GM23338 (cell line): ENCODE data around the gene GABBR1.

Experiments used
- CREB1 ChIP-seq: fragments of 250-450 bp; sonication (Bioruptor Pico); IDR thresholded peaks from 2 replicates; pipeline ENCODE4 v1.5.0; 2020; ENCODE audit warnings: low read depth, mild to moderate bottlenecking, moderate library complexity
- EZH2 ChIP-seq: fragments of 200-600 bp; sonication (generic); IDR thresholded peaks from one replicate; pipeline ENCODE4 v1.8.0; 2017; ENCODE audit warnings: antibody characterized with exemption, mild to moderate bottlenecking, low read depth; ENCODE audit not compliant: unreplicated experiment
- EZH2phosphoT487 ChIP-seq: fragments of 200-600 bp; sonication (generic); IDR thresholded peaks from one replicate; pipeline ENCODE4 v1.8.1; 2018; ENCODE audit warnings: antibody characterized with exemption; ENCODE audit not compliant: unreplicated experiment
- JUNB ChIP-seq: IDR thresholded peaks from one replicate; pipeline ENCODE4 v1.6.1; 2016; ENCODE audit warnings: antibody characterized with exemption; ENCODE audit not compliant: unreplicated experiment
- NANOG ChIP-seq: IDR thresholded peaks from 2 replicates; pipeline ENCODE4 v1.6.1; 2016; ENCODE audit warnings: antibody characterized with exemption, borderline replicate concordance
- POLR2AphosphoS5 ChIP-seq: IDR thresholded peaks from 2 replicates; pipeline ENCODE4 v1.6.1; 2016; ENCODE audit warnings: antibody characterized with exemption, low read depth
- STAT1 ChIP-seq: IDR thresholded peaks from one replicate; pipeline ENCODE4 v1.6.1; 2016; ENCODE audit warnings: antibody characterized with exemption; ENCODE audit not compliant: unreplicated experiment
- ZNF114 ChIP-seq: fragments of 250-450 bp; sonication (Bioruptor Pico); IDR thresholded peaks from 2 replicates; pipeline ENCODE4 v1.5.0; 2020; ENCODE audit warnings: mild to moderate bottlenecking, moderate library complexity
- ZNF331 ChIP-seq: fragments of 250-450 bp; sonication (Bioruptor Pico); IDR thresholded peaks from 2 replicates; pipeline ENCODE4 v1.5.0; 2020; ENCODE audit warnings: low read depth, mild to moderate bottlenecking, moderate library complexity
- TF ChIP-seq, protein P1 (sequence below), 2 experiments: fragments of 200-600 bp in 1 of 2; sonication (generic) in 1 of 2; conservative IDR thresholded peaks; 2 replicates each; pipeline versions ENCODE4 v1.5.1 to v1.6.1; 2016 to 2017; ENCODE audit warnings: antibody characterized with exemption in 2 of 2, low read depth in 2 of 2, mild to moderate bottlenecking in 2 of 2, moderate library complexity in 1 of 2
- TF ChIP-seq, protein P2 (sequence below): IDR thresholded peaks from one replicate; pipeline ENCODE4 v1.6.1; 2018; ENCODE audit warnings: antibody characterized with exemption; ENCODE audit not compliant: unreplicated experiment
- TF ChIP-seq, protein P3 (sequence below): IDR thresholded peaks from 2 replicates; pipeline ENCODE4 v1.6.1; 2016; ENCODE audit warnings: antibody characterized with exemption
- TF ChIP-seq, protein P4 (sequence below): fragments of 250-450 bp; sonication (Bioruptor Pico); IDR thresholded peaks from 2 replicates; pipeline ENCODE4 v1.5.0; 2020; ENCODE audit warnings: mild to moderate bottlenecking, moderate library complexity

DNA sequence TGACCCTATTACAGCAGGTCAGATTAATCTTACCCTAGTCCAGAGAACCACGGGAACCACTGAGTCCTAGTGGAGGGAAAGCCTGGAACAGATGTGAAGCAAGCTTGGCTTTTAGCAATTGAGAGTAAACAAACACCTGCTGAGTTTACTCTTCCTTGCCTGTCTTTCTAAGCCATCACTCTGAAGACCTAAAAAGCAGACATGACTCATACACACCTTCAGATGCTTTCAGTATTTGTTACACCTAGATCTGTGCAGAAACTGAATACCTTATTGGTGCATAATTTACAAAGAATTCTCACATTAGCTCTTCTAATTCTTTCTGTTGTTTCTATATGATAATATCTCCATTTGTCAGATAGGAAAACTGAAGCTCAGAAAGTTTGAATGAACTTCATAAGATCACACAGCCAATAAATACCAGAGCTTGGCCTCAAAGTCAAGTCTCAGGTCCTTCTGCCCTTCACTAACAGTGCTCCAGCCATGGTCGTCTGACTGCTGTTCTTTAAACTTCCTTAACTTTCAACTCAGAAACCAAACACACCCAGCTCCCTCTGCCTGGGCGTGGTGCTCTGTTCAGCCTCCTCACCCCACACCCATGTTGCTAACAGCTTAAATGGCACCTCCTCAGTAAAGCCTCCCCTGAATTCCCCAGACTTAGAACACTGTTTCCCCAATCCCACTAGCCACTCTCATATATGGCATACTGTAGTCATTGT lies 8.6 kb upstream of the GABBR1 start:
- TF ChIP-seq, protein P1, sequence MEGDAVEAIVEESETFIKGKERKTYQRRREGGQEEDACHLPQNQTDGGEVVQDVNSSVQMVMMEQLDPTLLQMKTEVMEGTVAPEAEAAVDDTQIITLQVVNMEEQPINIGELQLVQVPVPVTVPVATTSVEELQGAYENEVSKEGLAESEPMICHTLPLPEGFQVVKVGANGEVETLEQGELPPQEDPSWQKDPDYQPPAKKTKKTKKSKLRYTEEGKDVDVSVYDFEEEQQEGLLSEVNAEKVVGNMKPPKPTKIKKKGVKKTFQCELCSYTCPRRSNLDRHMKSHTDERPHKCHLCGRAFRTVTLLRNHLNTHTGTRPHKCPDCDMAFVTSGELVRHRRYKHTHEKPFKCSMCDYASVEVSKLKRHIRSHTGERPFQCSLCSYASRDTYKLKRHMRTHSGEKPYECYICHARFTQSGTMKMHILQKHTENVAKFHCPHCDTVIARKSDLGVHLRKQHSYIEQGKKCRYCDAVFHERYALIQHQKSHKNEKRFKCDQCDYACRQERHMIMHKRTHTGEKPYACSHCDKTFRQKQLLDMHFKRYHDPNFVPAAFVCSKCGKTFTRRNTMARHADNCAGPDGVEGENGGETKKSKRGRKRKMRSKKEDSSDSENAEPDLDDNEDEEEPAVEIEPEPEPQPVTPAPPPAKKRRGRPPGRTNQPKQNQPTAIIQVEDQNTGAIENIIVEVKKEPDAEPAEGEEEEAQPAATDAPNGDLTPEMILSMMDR (conservative IDR thresholded peaks at IDR 0.05; ENCODE audit: low read depth in 2 of 2) = no peak
- TF ChIP-seq EZH2phosphoT487 (no peak), POLR2AphosphoS5 (no peak), EZH2 (no peak), JUNB (no peak), CREB1 (CRISPR knock-in tag) (no peak), NANOG (no peak), STAT1 (no peak), ZNF114 (CRISPR knock-in tag) (no peak), ZNF331 (CRISPR knock-in tag) (no peak)
- TF ChIP-seq, protein P2, sequence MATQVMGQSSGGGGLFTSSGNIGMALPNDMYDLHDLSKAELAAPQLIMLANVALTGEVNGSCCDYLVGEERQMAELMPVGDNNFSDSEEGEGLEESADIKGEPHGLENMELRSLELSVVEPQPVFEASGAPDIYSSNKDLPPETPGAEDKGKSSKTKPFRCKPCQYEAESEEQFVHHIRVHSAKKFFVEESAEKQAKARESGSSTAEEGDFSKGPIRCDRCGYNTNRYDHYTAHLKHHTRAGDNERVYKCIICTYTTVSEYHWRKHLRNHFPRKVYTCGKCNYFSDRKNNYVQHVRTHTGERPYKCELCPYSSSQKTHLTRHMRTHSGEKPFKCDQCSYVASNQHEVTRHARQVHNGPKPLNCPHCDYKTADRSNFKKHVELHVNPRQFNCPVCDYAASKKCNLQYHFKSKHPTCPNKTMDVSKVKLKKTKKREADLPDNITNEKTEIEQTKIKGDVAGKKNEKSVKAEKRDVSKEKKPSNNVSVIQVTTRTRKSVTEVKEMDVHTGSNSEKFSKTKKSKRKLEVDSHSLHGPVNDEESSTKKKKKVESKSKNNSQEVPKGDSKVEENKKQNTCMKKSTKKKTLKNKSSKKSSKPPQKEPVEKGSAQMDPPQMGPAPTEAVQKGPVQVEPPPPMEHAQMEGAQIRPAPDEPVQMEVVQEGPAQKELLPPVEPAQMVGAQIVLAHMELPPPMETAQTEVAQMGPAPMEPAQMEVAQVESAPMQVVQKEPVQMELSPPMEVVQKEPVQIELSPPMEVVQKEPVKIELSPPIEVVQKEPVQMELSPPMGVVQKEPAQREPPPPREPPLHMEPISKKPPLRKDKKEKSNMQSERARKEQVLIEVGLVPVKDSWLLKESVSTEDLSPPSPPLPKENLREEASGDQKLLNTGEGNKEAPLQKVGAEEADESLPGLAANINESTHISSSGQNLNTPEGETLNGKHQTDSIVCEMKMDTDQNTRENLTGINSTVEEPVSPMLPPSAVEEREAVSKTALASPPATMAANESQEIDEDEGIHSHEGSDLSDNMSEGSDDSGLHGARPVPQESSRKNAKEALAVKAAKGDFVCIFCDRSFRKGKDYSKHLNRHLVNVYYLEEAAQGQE = no peak
- TF ChIP-seq, protein P3, sequence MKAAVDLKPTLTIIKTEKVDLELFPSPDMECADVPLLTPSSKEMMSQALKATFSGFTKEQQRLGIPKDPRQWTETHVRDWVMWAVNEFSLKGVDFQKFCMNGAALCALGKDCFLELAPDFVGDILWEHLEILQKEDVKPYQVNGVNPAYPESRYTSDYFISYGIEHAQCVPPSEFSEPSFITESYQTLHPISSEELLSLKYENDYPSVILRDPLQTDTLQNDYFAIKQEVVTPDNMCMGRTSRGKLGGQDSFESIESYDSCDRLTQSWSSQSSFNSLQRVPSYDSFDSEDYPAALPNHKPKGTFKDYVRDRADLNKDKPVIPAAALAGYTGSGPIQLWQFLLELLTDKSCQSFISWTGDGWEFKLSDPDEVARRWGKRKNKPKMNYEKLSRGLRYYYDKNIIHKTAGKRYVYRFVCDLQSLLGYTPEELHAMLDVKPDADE = no peak
- TF ChIP-seq, protein P4, sequence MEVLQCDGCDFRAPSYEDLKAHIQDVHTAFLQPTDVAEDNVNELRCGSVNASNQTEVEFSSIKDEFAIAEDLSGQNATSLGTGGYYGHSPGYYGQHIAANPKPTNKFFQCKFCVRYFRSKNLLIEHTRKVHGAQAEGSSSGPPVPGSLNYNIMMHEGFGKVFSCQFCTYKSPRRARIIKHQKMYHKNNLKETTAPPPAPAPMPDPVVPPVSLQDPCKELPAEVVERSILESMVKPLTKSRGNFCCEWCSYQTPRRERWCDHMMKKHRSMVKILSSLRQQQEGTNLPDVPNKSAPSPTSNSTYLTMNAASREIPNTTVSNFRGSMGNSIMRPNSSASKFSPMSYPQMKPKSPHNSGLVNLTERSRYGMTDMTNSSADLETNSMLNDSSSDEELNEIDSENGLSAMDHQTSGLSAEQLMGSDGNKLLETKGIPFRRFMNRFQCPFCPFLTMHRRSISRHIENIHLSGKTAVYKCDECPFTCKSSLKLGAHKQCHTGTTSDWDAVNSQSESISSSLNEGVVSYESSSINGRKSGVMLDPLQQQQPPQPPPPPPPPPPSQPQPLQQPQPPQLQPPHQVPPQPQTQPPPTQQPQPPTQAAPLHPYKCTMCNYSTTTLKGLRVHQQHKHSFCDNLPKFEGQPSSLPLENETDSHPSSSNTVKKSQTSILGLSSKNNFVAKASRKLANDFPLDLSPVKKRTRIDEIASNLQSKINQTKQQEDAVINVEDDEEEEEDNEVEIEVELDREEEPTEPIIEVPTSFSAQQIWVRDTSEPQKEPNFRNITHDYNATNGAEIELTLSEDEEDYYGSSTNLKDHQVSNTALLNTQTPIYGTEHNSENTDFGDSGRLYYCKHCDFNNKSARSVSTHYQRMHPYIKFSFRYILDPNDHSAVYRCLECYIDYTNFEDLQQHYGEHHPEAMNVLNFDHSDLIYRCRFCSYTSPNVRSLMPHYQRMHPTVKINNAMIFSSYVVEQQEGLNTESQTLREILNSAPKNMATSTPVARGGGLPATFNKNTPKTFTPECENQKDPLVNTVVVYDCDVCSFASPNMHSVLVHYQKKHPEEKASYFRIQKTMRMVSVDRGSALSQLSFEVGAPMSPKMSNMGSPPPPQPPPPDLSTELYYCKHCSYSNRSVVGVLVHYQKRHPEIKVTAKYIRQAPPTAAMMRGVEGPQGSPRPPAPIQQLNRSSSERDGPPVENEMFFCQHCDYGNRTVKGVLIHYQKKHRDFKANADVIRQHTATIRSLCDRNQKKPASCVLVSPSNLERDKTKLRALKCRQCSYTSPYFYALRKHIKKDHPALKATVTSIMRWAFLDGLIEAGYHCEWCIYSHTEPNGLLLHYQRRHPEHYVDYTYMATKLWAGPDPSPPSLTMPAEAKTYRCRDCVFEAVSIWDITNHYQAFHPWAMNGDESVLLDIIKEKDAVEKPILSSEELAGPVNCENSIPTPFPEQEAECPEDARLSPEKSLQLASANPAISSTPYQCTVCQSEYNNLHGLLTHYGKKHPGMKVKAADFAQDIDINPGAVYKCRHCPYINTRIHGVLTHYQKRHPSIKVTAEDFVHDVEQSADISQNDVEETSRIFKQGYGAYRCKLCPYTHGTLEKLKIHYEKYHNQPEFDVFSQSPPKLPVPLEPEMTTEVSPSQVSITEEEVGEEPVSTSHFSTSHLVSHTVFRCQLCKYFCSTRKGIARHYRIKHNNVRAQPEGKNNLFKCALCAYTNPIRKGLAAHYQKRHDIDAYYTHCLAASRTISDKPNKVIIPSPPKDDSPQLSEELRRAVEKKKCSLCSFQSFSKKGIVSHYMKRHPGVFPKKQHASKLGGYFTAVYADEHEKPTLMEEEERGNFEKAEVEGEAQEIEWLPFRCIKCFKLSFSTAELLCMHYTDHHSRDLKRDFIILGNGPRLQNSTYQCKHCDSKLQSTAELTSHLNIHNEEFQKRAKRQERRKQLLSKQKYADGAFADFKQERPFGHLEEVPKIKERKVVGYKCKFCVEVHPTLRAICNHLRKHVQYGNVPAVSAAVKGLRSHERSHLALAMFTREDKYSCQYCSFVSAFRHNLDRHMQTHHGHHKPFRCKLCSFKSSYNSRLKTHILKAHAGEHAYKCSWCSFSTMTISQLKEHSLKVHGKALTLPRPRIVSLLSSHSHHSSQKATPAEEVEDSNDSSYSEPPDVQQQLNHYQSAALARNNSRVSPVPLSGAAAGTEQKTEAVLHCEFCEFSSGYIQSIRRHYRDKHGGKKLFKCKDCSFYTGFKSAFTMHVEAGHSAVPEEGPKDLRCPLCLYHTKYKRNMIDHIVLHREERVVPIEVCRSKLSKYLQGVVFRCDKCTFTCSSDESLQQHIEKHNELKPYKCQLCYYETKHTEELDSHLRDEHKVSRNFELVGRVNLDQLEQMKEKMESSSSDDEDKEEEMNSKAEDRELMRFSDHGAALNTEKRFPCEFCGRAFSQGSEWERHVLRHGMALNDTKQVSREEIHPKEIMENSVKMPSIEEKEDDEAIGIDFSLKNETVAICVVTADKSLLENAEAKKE (CRISPR knock-in tag) = no peak
